ENCODE results near the gene PRR18. TPM values are rescaled to one million over a fixed set of nuclear protein-coding genes. Genes with fewer than 3 reads are reported as not detected.

PRR18 gene
- total RNA-seq, 1 experiment from 2014 or later, result not detected

DNA sequence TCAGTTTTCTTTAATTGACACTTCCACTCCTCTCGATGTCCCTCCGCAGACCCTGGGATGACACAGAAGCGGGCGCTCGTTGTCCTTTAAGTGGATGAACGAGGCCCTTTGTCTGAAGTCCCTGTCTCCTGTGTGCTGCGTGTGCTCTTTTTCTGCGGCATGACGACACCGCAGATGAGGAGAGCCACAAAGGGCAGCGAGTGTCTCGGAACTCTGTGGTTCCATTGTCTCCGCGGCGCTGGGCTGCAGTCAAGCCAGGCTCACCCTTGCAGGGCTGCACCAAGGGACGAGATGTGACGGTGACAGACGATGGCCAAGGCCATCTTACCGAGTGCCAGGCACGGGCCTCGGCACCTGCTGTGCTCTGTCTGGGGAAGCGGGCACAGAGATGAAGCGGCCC is 10.6 kb downstream of the PRR18 start:
- no peak for TF ChIP-seq CTCF (conservative IDR thresholded peaks at IDR 0.05)
- H3K27ac ChIP-seq (ENCODE audit: insufficient read length, low read depth, low read length), result no peak overlapping the region
- no peak overlapping the region for H4K91ac ChIP-seq (ENCODE audit: insufficient read length, low read depth, low read length)
- H4K20me1 ChIP-seq (ENCODE audit: control insufficient read depth, insufficient read depth, insufficient read length), result no peaks in the 10 kb centered on the region
- H3T11ph ChIP-seq (ENCODE audit: low read length), result no peak overlapping the region
- no peak overlapping the region; the same call in 1 of the 2 replicates for H3K14ac ChIP-seq (ENCODE audit: insufficient read depth, low read length)
- H3K18ac ChIP-seq (ENCODE audit: insufficient read length, low read depth, low read length), result no peak overlapping the region
- no peaks in the 10 kb centered on the region for H3K9me3 ChIP-seq (ENCODE audit: control insufficient read depth, low read depth, low read length)
- no peak overlapping the region for H2BK120ac ChIP-seq (ENCODE audit: low read depth, low read length, poor library complexity, severe bottlenecking)
- H2BK12ac ChIP-seq (ENCODE audit: insufficient read length, low read depth, low read length), result no peak overlapping the region
- no peak overlapping the region for H3K4me2 ChIP-seq (ENCODE audit: insufficient read depth, insufficient read length, low read length)
- H2AFZ ChIP-seq (ENCODE audit: low read length), result no peak overlapping the region
- no peak overlapping the region for H2AK5ac ChIP-seq (ENCODE audit: insufficient read length, low read length)
- H3K9ac ChIP-seq (ENCODE audit: extremely low read depth, insufficient read length, low read length), result no peak overlapping the region
- H4K5ac ChIP-seq (ENCODE audit: insufficient read length, low read depth, low read length), result no peak overlapping the region
- no peak overlapping the region for H3K27ac Mint-ChIP-seq
- no peaks in the 10 kb centered on the region for H3K23me2 ChIP-seq (ENCODE audit: insufficient read length, low read depth, low read length, poor library complexity, severe bottlenecking)
- DNase-seq, result no peak
- no peaks in the 10 kb centered on the region for H3K27me3 ChIP-seq (ENCODE audit: insufficient read depth, low read length)
- WGBS (ENCODE audit: extremely low coverage, insufficient read length, low lambda C conversion rate), result no CpG with 5 or more reads among the region's 23 CpGs
- no peaks in the 10 kb centered on the region for H3K79me2 ChIP-seq (ENCODE audit: insufficient read depth, low read length)
- H3K36me3 Mint-ChIP-seq (ENCODE audit: insufficient read depth in 1 of 3, low read depth in 3 of 3), result peaks cover 0 to 17% (median 1%) of the 10 kb centered on the region in 3 experiments; a peak in 3 of 7 replicates
- H4K8ac ChIP-seq (replicated peaks; ENCODE audit: insufficient read length, low read depth, low read length), result no peak overlapping the region
- no peak overlapping the region for H2BK15ac ChIP-seq (ENCODE audit: low read depth, low read length)
- H3K23ac ChIP-seq (ENCODE audit: insufficient read length, low read depth, low read length), result no peak overlapping the region
- no peak overlapping the region for H2BK5ac ChIP-seq (ENCODE audit: insufficient read length, low read length)
- no peaks in the 10 kb centered on the region for H3K4me1 ChIP-seq (ENCODE audit: insufficient read depth, low read length)
- no peak overlapping the region for H3K4me3 Mint-ChIP-seq
- peaks cover 23% of the 10 kb centered on the region for H3K27me3 Mint-ChIP-seq (ENCODE audit: low read depth)
- H3K79me1 ChIP-seq (ENCODE audit: insufficient read depth, low read depth, low read length, poor library complexity, severe bottlenecking), result no peaks in the 10 kb centered on the region
- no peaks in the 10 kb centered on the region for H3K4me1 Mint-ChIP-seq
- no peak overlapping the region for H2BK20ac ChIP-seq (ENCODE audit: low read depth, low read length, poor library complexity, severe bottlenecking)
- H3K9me3 Mint-ChIP-seq, result peaks cover 18 to 24% of the 10 kb centered on the region in 2 experiments
- H3K56ac ChIP-seq (ENCODE audit: insufficient read length, low read depth, low read length), result no peak overlapping the region
- H3K4ac ChIP-seq (ENCODE audit: low read depth, low read length), result no peak overlapping the region
